CD14-positive monocyte (primary cell): ENCODE results near the gene SEMA4D. TPM values are rescaled to one million over a fixed set of nuclear protein-coding genes. Genes with fewer than 3 reads are reported as not detected.

Experiments used
- DNase-seq, 3 donors: peaks; one replicate each; pipeline ENCODE4 v3.0.0-alpha.2; 2011 to 2022
- H2AFZ ChIP-seq: 2 replicates; pipeline ENCODE4 v1.6.0; 2012; ENCODE audit warnings: mild to moderate bottlenecking, low read depth, low read length, inconsistent platforms; ENCODE audit not compliant: insufficient read depth, poor library complexity, severe bottlenecking
- H3K27ac ChIP-seq, 2 donors: 1 replicate in 1 of 2; 2 replicates in 1 of 2; pipeline ENCODE4 v1.5.1; 2012 to 2013; ENCODE audit warnings: low read length in 2 of 2, control low read depth in 1 of 2, inconsistent platforms in 1 of 2, low read depth in 1 of 2, mild to moderate bottlenecking in 1 of 2
- H3K27me3 ChIP-seq, 2 donors: one replicate each; pipeline versions ENCODE4 v1.6.0 to v1.6.1; 2011 to 2013; ENCODE audit warnings: low read length in 2 of 2; ENCODE audit not compliant: control insufficient read depth in 2 of 2, insufficient read depth in 2 of 2
- H3K36me3 ChIP-seq, 2 donors: replicated peaks in 1 of 2; 1 replicate in 1 of 2; 2 replicates in 1 of 2; pipeline versions ENCODE4 v1.5.1 to v1.6.1; 2012 to 2013; ENCODE audit warnings: low read length in 2 of 2, control low read depth in 1 of 2, inconsistent platforms in 1 of 2, mild to moderate bottlenecking in 1 of 2; ENCODE audit not compliant: insufficient read depth in 2 of 2, control insufficient read depth in 1 of 2
- H3K4me1 ChIP-seq, 2 donors: 1 replicate in 1 of 2; 2 replicates in 1 of 2; pipeline versions ENCODE4 v1.5.1 to v1.6.1; 2012 to 2013; ENCODE audit warnings: low read length in 2 of 2, control low read depth in 1 of 2, inconsistent platforms in 1 of 2, mild to moderate bottlenecking in 1 of 2, moderate library complexity in 1 of 2; ENCODE audit not compliant: insufficient read depth in 2 of 2, control insufficient read depth in 1 of 2
- H3K4me2 ChIP-seq: replicated peaks from 2 replicates; pipeline ENCODE3; 2012; ENCODE audit warnings: low read length, moderate library complexity, mild to moderate bottlenecking; ENCODE audit not compliant: poor library complexity, severe bottlenecking; ENCODE audit errors: extremely low read depth
- H3K4me3 ChIP-seq, 3 experiments: fragments of 200-600 bp in 1 of 3; sonication (generic) in 1 of 3; replicated peaks in 1 of 3; 1 replicate in 2 of 3; 2 replicates in 1 of 3; pipeline ENCODE4 v1.5.1; 2011 to 2013; ENCODE audit warnings: low read length in 3 of 3, mild to moderate bottlenecking in 3 of 3, control low read depth in 2 of 3, low read depth in 2 of 3, inconsistent platforms in 1 of 3, moderate library complexity in 1 of 3
- H3K79me2 ChIP-seq: 2 replicates; pipeline ENCODE4 v1.6.0; 2012; ENCODE audit warnings: mild to moderate bottlenecking, control low read depth, inconsistent platforms, low read length, moderate library complexity; ENCODE audit not compliant: insufficient read depth
- H3K9ac ChIP-seq: 2 replicates; pipeline ENCODE4 v1.6.0; 2017; ENCODE audit warnings: low read length, mild to moderate bottlenecking; ENCODE audit not compliant: insufficient read depth, poor library complexity, severe bottlenecking
- H3K9me3 ChIP-seq, 2 donors: replicated peaks in 1 of 2; 1 replicate in 1 of 2; 2 replicates in 1 of 2; pipeline versions ENCODE4 v1.5.1 to v1.6.1; 2012 to 2013; ENCODE audit warnings: low read length in 2 of 2, control low read depth in 1 of 2; ENCODE audit not compliant: control insufficient read depth in 1 of 2, insufficient read depth in 1 of 2
- H4K20me1 ChIP-seq: 2 replicates; pipeline ENCODE4 v1.6.0; 2012; ENCODE audit warnings: mild to moderate bottlenecking, low read length, control low read depth, moderate library complexity; ENCODE audit not compliant: insufficient read depth
- H3K27ac Mint-ChIP-seq, 7 donors: one replicate each; pipeline ENCODE4 v1.8.0; 2020; ENCODE audit warnings: mild to moderate bottlenecking in 7 of 7, mixed read lengths in 7 of 7, moderate library complexity in 6 of 7, inconsistent platforms in 2 of 7
- H3K27me3 Mint-ChIP-seq, 3 donors: one replicate each; pipeline ENCODE4 v1.8.0; 2021 to 2022; ENCODE audit warnings: low read depth in 3 of 3, mild to moderate bottlenecking in 3 of 3, mixed read lengths in 3 of 3, moderate library complexity in 3 of 3, inconsistent platforms in 1 of 3
- H3K36me3 Mint-ChIP-seq, 2 donors: one replicate each; pipeline ENCODE4 v1.8.0; 2020; ENCODE audit warnings: mixed read lengths in 2 of 2, inconsistent platforms in 1 of 2, mild to moderate bottlenecking in 1 of 2
- H3K4me1 Mint-ChIP-seq: one replicate; pipeline ENCODE4 v1.8.0; 2020; ENCODE audit warnings: mild to moderate bottlenecking, mixed read lengths
- H3K4me3 Mint-ChIP-seq, 2 donors: one replicate each; pipeline ENCODE4 v1.8.0; 2020; ENCODE audit warnings: mild to moderate bottlenecking in 2 of 2, mixed read lengths in 2 of 2, moderate library complexity in 1 of 2
- H3K9me3 Mint-ChIP-seq, 7 donors: one replicate each; pipeline ENCODE4 v1.8.0; 2020 to 2022; ENCODE audit warnings: mixed read lengths in 7 of 7, mild to moderate bottlenecking in 6 of 7, moderate library complexity in 6 of 7, inconsistent platforms in 2 of 7
- WGBS: methylation state at CpG from one replicate; pipeline ENCODE4 v1.1.5; 2013; ENCODE audit warnings: missing lambda C conversion rate; ENCODE audit not compliant: insufficient coverage; 5-methylcytosine and 5-hydroxymethylcytosine counted together
- intact Hi-C, 2 donors: fragments of 100-400 bp; cut with micrococcal nuclease; formaldehyde crosslinking; loops; one replicate each; pipeline versions ENCODE4 v1.15.0 to v1.15.1; 2023
- polyA plus RNA-seq, 3 donors: library from polyadenylated mRNA; depleted of rRNA in 1 of 3; unstranded in 2 of 3; stranded (reverse) in 1 of 3; fragments of 300-500 nt in 2 of 3; fragments of >200 nt in 1 of 3; fragmentation: Illumina TruSeq in 2 of 3; gene quantifications; 1 replicate in 2 of 3; 2 replicates in 1 of 3; pipeline ENCODE4 v1.2.3, GENCODE V29; 2012 to 2021
- TF ChIP-seq, protein P1 (sequence below): fragments of 200-600 bp; IDR thresholded peaks from one replicate; pipeline ENCODE4 v1.8.0; 2022; ENCODE audit warnings: antibody characterized with exemption, mild to moderate bottlenecking

Gene SEMA4D
- polyA plus RNA-seq, 3 donors = 28.2 to 117 (median 28.6) TPM

DNA sequence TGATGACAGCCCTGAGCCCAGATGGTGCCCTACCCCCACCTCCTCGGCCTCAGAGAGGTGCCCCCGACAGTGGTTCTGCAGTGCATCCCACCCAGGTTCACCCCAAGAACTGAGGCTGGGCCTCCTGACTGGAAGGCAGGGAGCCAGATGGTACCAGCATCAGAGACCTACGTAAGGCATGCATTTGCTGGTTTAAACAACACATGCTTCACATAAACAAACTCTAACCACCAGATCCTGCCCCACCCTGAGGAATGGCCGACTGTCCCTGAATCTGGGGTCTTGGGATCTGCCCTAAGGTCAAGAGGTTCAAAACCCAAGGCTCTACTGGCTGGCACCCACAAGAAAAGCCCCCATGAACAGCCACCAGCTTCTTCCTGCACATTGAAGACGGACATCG is 106.3 kb downstream of the SEMA4D start:
- Histone ChIP-seq H3K36me3 (peaks cover 87 to 94% of the 10 kb centered on the region in 2 donors), H4K20me1 (peaks cover 19% of the 10 kb centered on the region), H3K4me1 (peaks cover 28 to 50% of the 10 kb centered on the region in 2 donors), H3K27me3 (no peaks in the 10 kb centered on the region), H3K4me3 (no peak overlapping the region), H3K27ac (peak overlapping the region in 1 of 2 donors; percentile 44), H3K9ac (no peak overlapping the region), H3K9me3 (no peaks in the 10 kb centered on the region), H3K4me2 (no peak overlapping the region), H3K79me2 (peaks cover 14% of the 10 kb centered on the region), H2AFZ (no peak overlapping the region)
- TF ChIP-seq, protein P1, sequence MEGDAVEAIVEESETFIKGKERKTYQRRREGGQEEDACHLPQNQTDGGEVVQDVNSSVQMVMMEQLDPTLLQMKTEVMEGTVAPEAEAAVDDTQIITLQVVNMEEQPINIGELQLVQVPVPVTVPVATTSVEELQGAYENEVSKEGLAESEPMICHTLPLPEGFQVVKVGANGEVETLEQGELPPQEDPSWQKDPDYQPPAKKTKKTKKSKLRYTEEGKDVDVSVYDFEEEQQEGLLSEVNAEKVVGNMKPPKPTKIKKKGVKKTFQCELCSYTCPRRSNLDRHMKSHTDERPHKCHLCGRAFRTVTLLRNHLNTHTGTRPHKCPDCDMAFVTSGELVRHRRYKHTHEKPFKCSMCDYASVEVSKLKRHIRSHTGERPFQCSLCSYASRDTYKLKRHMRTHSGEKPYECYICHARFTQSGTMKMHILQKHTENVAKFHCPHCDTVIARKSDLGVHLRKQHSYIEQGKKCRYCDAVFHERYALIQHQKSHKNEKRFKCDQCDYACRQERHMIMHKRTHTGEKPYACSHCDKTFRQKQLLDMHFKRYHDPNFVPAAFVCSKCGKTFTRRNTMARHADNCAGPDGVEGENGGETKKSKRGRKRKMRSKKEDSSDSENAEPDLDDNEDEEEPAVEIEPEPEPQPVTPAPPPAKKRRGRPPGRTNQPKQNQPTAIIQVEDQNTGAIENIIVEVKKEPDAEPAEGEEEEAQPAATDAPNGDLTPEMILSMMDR = no peak
- WGBS = 100% methylated on average over 6 of the region's 6 CpGs
- no peak for DNase-seq
- intact Hi-C loops = no loop called here
- Mint-ChIP-seq H3K4me3 (no peak overlapping the region), H3K9me3 (peaks cover 0 to 2% (median 0%) of the 10 kb centered on the region in 7 donors), H3K27ac (peak overlapping the region in 2 of 7 donors; percentile 5 to 68), H3K36me3 (peaks cover 93 to 97% of the 10 kb centered on the region in 2 donors), H3K4me1 (peaks cover 46% of the 10 kb centered on the region), H3K27me3 (no peaks in the 10 kb centered on the region)

DNA sequence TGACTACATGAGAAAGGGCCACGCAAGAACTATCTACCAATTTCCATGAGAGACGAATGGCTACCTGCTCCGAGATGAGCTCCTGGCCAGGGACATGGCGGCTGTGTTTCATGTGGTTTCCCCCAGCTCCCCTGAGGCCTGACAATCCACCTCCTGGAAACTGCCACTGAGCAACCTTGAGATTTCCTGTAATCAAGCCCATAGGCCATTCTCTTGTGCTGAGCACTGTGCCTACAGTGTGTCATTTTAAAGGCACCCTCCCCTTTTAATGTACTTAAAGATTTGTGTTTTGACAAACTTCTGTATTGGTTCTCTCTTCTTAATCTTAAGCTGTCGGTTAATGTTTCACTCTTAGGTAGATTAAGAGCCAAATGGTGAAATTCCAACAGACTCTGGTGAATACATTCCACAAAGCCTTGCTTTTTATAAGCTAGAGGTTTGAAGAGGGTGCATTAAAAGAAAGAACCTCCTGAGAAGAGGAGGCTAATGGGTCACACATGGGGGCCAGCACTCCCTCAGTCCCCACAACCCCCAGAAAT is 107.3 kb downstream of the SEMA4D start:
- Histone ChIP-seq H3K27me3 (no peaks in the 10 kb centered on the region), H4K20me1 (peaks cover 15% of the 10 kb centered on the region), H3K4me2 (no peak overlapping the region), H3K36me3 (peaks cover 87 to 93% of the 10 kb centered on the region in 2 donors), H3K9ac (no peak overlapping the region), H3K27ac (peak overlapping the region in 1 of 2 donors; percentile 17), H2AFZ (no peak overlapping the region), H3K4me1 (peaks cover 28 to 50% of the 10 kb centered on the region in 2 donors), H3K9me3 (no peaks in the 10 kb centered on the region), H3K4me3 (no peak overlapping the region), H3K79me2 (peaks cover 7% of the 10 kb centered on the region)
- 91% methylated on average over 4 of the region's 5 CpGs for WGBS
- DNase-seq = no peak
- H3K9me3 Mint-ChIP-seq = peaks cover 0 to 2% (median 0%) of the 10 kb centered on the region in 7 donors
- peaks cover 46% of the 10 kb centered on the region for H3K4me1 Mint-ChIP-seq
- peaks cover 92 to 96% of the 10 kb centered on the region in 2 donors for H3K36me3 Mint-ChIP-seq
- TF ChIP-seq, protein P1 = no peak
- no peak overlapping the region for H3K4me3 Mint-ChIP-seq
- intact Hi-C loops = no loop called here
- peak overlapping the region in 4 of 7 donors; percentile 28 to 81 (median 68) for H3K27ac Mint-ChIP-seq
- no peaks in the 10 kb centered on the region for H3K27me3 Mint-ChIP-seq
